LNCAP (cell line): Measurements from ENCODE around the gene TLE6.

ENCODE experiments used
- CTCF ChIP-seq: fragments of 450-650 bp; IDR thresholded peaks from 2 replicates; pipeline ENCODE4 v1.5.1; 2017; ENCODE audit warnings: mild to moderate bottlenecking

Gene TLE6

GRCh38 chr19:2977001-2977745 is at the start of gene TLE6:
Gene TLE6, plus strand, starts transcription at chr19:2977564. Its CDS starts 670 bp downstream, at chr19:2978234.
- no peak for TF ChIP-seq CTCF

GRCh38 chr19:2933490-2933910 is 43.9 kb upstream of the TLE6 start:
- TF ChIP-seq CTCF, result no peak

DNA sequence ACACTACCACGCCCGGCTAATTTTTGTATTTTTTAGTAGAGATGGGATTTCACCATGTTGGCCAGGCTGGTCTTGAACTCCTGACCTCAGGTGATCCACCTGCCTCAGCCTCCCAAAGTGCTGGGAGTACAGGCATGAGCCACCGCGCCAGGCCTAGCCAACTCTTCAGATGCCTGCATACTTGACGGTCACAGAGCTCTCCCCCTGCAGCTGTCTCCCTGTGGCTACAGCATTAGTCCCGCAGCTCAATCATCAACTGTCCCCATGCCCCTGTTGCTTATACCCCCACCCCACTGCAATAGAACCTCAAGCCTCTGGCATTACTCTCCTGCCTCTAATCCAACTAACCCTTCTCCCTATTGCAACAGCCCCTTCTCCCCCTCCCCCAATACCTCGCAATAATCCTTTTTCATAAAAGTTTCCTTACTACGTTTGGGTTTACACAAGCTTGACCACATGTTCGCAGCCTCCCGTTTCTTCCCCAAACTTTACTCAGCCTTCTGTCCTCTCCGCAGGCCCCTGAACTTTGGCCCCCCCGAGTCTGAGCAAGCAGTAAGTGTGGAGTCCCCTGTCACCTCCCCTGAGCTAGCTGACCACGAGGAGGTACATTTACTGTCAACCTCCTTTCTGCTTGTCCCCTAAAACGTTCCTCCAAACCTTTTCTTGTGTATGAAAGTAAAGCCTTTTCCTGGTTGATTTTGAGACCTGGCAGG is 34.3 kb upstream of the TLE6 start:
- no peak for TF ChIP-seq CTCF

DNA sequence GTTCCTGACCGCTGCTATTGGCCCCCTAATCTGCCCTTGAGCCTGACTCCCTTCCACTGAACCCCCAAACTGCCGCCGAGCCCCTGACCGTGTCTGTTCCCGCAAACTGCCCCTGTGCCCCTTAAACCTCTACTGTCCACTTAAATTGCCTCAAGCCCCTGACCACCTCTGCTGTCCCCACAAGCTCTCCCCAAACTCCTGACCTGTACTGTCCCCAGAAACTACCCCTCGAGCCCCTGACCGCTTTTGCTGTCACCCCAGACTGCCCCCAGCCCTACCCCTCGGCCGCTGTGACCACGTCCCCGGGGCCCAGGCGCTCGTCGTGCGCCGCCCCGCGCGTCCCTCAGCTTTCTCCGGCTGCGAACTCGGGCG is 33.0 kb upstream of the TLE6 start:
- no peak for TF ChIP-seq CTCF

DNA sequence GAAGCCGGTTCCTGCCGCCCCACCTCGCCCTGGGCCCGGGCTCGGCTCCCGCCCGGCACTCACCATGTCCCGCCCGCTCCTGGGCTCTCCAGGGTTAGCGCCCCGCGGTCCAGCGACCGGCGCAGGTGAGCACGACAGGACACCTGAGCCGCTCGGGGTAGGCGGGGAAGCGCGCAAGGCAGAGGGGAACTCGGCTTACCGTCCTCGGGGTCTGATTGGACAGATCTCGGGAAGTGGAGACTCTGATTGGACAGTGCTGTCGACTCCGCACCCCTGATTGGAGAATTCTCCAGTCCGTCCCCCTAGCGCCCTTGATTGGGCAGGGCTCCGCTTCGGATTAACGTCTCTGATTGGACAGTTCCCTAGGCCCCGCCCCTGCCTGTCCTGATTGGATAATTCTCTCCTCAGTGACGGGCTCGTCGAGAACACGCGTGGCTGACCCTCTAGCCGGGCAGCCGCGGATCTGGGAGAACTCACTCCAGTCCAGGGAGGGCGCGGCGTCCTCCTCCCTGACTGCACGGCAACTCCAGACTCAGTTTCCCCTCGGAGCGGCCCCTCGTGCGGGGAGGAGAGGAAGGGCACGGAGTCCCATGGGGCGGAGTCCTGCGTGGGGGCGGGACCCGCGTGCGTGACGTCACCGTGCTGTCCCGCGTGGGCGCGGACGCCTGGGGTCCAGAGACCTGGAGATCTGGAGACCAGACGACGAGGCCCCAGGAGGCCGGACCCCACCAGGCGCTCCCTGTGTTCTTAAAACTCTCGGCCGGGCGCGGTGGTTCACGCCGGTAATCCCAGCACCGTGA is 32.4 kb upstream of the TLE6 start, which contains the start of gene ZNF77:
Gene ZNF77 (minus strand): TSS at position 197 of the 800 bp plus-strand sequence. CDS start 131 bp downstream, at position 66.
- TF ChIP-seq CTCF, result no peak

DNA sequence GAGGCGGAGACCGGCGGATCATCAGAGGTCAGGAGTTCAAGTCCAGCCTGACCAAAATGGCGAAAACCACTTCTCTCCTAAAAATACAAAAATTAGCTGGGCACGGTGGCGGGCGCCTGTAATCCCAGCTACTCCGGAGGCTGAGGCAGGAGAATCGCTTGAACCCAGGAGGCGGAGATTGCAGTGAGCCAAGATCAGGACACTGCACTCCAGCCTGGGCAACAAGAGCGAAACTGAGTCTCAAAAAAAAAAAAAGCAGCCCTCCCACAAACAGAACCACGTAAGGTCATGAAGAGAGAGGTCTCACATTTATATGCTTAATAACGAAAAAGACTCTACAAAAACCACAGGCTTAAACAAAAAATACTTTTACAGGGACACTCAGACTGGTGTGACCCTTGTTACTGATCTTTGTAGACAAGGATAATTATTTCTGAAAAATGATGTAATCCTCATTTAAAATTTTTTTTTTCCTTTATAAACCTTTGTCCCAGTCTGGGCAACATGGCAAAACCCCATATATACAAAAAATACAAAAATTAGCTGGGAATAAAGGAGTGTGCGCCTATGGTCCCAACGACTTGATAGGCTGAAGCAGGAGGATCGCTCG is 31.7 kb upstream of the TLE6 start:
- TF ChIP-seq CTCF, result no peak

DNA sequence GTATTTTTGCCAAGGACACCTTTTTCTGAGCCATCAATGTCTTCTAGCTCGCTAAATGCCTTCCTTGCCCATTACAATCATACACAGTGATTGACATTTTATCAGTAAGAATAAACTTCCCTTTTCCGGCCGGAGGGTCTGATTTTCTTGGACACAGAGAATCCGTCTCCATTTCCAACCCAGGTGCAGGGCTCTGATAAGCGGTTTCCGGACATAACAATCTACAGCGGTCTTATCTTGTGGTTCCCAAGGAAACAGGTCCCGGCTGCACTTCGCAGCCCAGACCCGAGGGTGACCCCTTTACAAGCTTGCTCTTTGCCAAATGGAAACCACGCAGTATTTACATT is 27.5 kb upstream of the TLE6 start:
- no peak for TF ChIP-seq CTCF
